HepG2 (cell line): ENCODE results near the gene DUS1L. TPM values are rescaled to one million over a fixed set of nuclear protein-coding genes. Genes with fewer than 3 reads are reported as not detected.

Experiments
- ATF4 ChIP-seq, 2 experiments: fragments of 450-650 bp in 1 of 2; sonication (generic) in 1 of 2; formaldehyde crosslinking; IDR thresholded peaks; 2 replicates each; pipeline versions ENCODE4 v1.5.0 to v1.8.0; 2020 to 2022; ENCODE audit warnings: mild to moderate bottlenecking in 1 of 2, missing genetic modification reagents in 1 of 2
- HDAC6 ChIP-seq: fragments of 200-600 bp; sonication (generic); IDR thresholded peaks from 2 replicates; pipeline ENCODE4 v1.7.0; 2017; ENCODE audit warnings: mild to moderate bottlenecking, antibody characterized with exemption, low read length, low read depth
- MBD4 ChIP-seq: IDR thresholded peaks from 2 replicates; pipeline ENCODE4 v1.6.1; 2012; ENCODE audit warnings: low read length, inconsistent platforms, borderline replicate concordance
- NR2F1 ChIP-seq, 2 experiments: fragments of 450-650 bp in 1 of 2; formaldehyde crosslinking in 1 of 2; IDR thresholded peaks; 2 replicates each; pipeline versions ENCODE4 v1.5.0 to v1.6.1; 2016 to 2020; ENCODE audit warnings: mild to moderate bottlenecking in 1 of 2, missing compliant biosample characterization in 1 of 2, missing genetic modification reagents in 1 of 2, moderate library complexity in 1 of 2
- RXRB ChIP-seq: IDR thresholded peaks from 2 replicates; pipeline ENCODE4 v1.6.1; 2016; ENCODE audit warnings: borderline replicate concordance, missing genetic modification reagents, missing compliant biosample characterization
- SP1 ChIP-seq, 2 experiments: fragments of 450-650 bp in 1 of 2; sonication (generic) in 1 of 2; formaldehyde crosslinking in 1 of 2; IDR thresholded peaks; 2 replicates each; pipeline versions ENCODE4 v1.4.0 to v1.6.1; 2016 to 2020; ENCODE audit warnings: missing genetic modification reagents in 1 of 2
- ZC3H4 ChIP-seq: sonication (generic); formaldehyde crosslinking; IDR thresholded peaks from 2 replicates; pipeline ENCODE4 v1.4.0; 2020; ENCODE audit warnings: missing genetic modification reagents, borderline replicate concordance
- ZNF333 ChIP-seq: sonication (generic); formaldehyde crosslinking; IDR thresholded peaks from 2 replicates; pipeline ENCODE4 v1.4.0; 2020; ENCODE audit warnings: mild to moderate bottlenecking, missing genetic modification reagents, borderline replicate concordance
- ZNF790 ChIP-seq: sonication (generic); formaldehyde crosslinking; IDR thresholded peaks from 2 replicates; pipeline ENCODE4 v1.8.0; 2022; ENCODE audit warnings: missing genetic modification reagents, mild to moderate bottlenecking, borderline replicate concordance
- polyA plus RNA-seq, 8 experiments: library from polyadenylated mRNA; depleted of rRNA in 3 of 8; stranded (reverse) in 7 of 8; unstranded in 1 of 8; fragments of >200 nt; fragmentation: Illumina TruSeq in 4 of 8; extraction: Trizol in 4 of 8; gene quantifications; 2 replicates each; pipeline versions ENCODE4 v1.2.1 to v1.2.3, GENCODE V29; 2011 to 2016; ENCODE audit warnings: low read depth in 4 of 8, missing spikeins in 1 of 8, mixed read lengths in 1 of 8; ENCODE audit not compliant: insufficient read depth in 1 of 8
- total RNA-seq, 5 experiments: library from RNA; depleted of rRNA; stranded (reverse); fragments of >200 nt; fragmentation: Illumina TruSeq; extraction: Trizol; gene quantifications; 2 replicates each; pipeline ENCODE4 v1.2.3, GENCODE V29; 2016; ENCODE audit warnings: low read depth in 1 of 5
- TF ChIP-seq, protein P1 (sequence below): sonication (generic); formaldehyde crosslinking; IDR thresholded peaks from 2 replicates; pipeline ENCODE4 v1.4.0; 2020; ENCODE audit warnings: missing genetic modification reagents
- TF ChIP-seq, protein P2 (sequence below): sonication (generic); formaldehyde crosslinking; IDR thresholded peaks from 2 replicates; pipeline ENCODE4 v1.4.0; 2020; ENCODE audit warnings: mild to moderate bottlenecking, missing genetic modification reagents, borderline replicate concordance
- TF ChIP-seq, protein P3 (sequence below), 2 experiments: sonication (generic) in 1 of 2; formaldehyde crosslinking in 1 of 2; IDR thresholded peaks; 2 replicates each; pipeline versions ENCODE4 v1.4.0 to v1.6.1; 2016 to 2020; ENCODE audit warnings: borderline replicate concordance in 1 of 2, low read depth in 1 of 2, mild to moderate bottlenecking in 1 of 2, missing genetic modification reagents in 1 of 2

DUS1L gene
- total and polyA plus RNA-seq, 2 of the 13 experiments (the other 11 are each of a cell fraction or from before 2014, with no cell fraction given): 81.0 to 109 TPM

GRCh38 chr17:82103553-82104451, 38.2 kb upstream of the DUS1L start (continued):
- TF ChIP-seq, protein P1, sequence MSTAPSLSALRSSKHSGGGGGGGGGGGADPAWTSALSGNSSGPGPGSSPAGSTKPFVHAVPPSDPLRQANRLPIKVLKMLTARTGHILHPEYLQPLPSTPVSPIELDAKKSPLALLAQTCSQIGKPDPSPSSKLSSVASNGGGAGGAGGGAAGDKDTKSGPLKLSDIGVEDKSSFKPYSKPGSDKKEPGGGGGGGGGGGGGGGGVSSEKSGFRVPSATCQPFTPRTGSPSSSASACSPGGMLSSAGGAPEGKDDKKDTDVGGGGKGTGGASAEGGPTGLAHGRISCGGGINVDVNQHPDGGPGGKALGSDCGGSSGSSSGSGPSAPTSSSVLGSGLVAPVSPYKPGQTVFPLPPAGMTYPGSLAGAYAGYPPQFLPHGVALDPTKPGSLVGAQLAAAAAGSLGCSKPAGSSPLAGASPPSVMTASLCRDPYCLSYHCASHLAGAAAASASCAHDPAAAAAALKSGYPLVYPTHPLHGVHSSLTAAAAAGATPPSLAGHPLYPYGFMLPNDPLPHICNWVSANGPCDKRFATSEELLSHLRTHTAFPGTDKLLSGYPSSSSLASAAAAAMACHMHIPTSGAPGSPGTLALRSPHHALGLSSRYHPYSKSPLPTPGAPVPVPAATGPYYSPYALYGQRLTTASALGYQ: peak; percentile 55; the same call in 1 of the 2 replicates
- TF ChIP-seq, protein P2, sequence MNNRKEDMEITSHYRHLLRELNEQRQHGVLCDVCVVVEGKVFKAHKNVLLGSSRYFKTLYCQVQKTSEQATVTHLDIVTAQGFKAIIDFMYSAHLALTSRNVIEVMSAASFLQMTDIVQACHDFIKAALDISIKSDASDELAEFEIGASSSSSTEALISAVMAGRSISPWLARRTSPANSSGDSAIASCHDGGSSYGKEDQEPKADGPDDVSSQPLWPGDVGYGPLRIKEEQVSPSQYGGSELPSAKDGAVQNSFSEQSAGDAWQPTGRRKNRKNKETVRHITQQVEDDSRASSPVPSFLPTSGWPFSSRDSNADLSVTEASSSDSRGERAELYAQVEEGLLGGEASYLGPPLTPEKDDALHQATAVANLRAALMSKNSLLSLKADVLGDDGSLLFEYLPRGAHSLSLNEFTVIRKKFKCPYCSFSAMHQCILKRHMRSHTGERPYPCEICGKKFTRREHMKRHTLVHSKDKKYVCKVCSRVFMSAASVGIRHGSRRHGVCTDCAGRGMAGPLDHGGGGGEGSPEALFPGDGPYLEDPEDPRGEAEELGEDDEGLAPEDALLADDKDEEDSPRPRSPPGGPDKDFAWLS (CRISPR knock-in tag): no peak
- TF ChIP-seq ZNF790 (no peak), SP1 (IDR thresholded peaks at IDR 0.05) (no peak), SP1 (CRISPR knock-in tag; IDR thresholded peaks at IDR 0.05) (no peak; the same call in 1 of the 2 replicates), MBD4 (no peak), NR2F1 (CRISPR knock-in tag; IDR thresholded peaks at IDR 0.05) (peak; percentile 77 to 79; a peak in 2 of 4 replicates), ZNF333 (no peak), RXRB (peak; percentile 93), ATF4 (CRISPR knock-in tag; IDR thresholded peaks at IDR 0.05) (no peak), ZC3H4 (CRISPR knock-in tag) (0 out of 2 replicates have a peak, but pooled peaks have one; percentile 42), HDAC6 (no peak)
- TF ChIP-seq, protein P3, sequence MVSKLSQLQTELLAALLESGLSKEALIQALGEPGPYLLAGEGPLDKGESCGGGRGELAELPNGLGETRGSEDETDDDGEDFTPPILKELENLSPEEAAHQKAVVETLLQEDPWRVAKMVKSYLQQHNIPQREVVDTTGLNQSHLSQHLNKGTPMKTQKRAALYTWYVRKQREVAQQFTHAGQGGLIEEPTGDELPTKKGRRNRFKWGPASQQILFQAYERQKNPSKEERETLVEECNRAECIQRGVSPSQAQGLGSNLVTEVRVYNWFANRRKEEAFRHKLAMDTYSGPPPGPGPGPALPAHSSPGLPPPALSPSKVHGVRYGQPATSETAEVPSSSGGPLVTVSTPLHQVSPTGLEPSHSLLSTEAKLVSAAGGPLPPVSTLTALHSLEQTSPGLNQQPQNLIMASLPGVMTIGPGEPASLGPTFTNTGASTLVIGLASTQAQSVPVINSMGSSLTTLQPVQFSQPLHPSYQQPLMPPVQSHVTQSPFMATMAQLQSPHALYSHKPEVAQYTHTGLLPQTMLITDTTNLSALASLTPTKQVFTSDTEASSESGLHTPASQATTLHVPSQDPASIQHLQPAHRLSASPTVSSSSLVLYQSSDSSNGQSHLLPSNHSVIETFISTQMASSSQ (IDR thresholded peaks at IDR 0.05; ENCODE audit: low read depth): peak; percentile 33; the same call in 1 of the 2 replicates
- TF ChIP-seq, protein P3 (CRISPR knock-in tag; IDR thresholded peaks at IDR 0.05; ENCODE audit: borderline replicate concordance): peak; percentile 78; the same call in 1 of the 2 replicates
